ENCODE measurements around the gene COL26A1.
A peak's percentile ranks its signal among the peaks of the same experiment; 100 is the strongest.

COL26A1 gene

DNA sequence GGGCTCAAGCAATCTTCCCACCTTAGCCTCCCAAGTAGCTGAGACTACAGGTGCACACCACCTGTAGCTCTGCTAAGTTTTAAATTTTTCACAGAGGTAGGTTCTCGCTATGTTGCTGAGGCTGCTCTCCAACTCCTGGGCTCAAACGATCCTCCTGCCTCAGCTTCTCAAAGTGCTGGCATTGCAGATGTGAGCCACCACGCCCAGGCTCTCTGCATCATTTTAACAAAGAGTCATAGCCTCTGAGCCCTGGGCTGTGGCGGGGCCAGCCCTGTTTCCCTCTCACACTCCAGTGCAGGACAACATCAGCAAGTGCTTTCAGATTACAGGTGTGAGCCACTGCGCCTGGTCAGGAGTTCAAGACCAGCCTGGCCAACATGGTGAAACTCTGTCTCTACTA is 102.5 kb downstream of the COL26A1 start:
- no peak overlapping the region for H3K4me3 ChIP-seq (ENCODE audit: low read depth, low read length)

DNA sequence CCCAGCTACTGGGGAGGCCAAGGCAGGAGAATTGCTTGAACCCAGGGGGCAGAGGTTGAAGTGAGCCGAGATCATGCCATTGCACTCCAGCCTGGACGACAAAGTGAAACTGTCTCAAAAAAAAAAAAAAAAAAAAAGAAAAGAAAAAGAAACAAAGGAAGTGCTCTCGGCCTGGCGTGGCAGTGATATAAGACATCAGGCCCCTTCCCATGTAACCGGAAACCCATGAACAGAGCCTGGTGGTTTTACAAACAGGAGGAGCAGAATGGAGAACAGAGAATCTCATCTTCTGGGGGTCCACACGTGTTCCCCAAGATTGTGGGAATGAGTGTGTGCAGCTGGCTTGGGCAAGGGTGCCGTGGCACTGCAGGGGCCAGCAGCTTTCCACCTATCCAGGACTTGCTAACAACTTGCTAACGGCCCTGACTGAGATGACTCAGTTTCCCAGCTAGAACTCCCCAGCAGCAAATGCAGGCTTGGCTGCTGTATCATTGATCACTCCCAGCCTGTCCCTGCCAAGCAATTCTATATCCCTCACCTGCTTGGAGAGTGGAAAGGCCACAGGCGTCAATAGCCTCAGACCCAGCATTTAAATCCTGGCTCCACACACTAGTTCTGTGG is 103.0 kb downstream of the COL26A1 start:
- Histone ChIP-seq H3K79me2 (ENCODE audit: control insufficient read depth, insufficient read depth, low read length, poor library complexity) (no peaks in the 10 kb centered on the region), H2AFZ (ENCODE audit: insufficient read depth, low read length, poor library complexity) (no peak overlapping the region), H3K36me3 (ENCODE audit: control insufficient read depth in 1 of 2, insufficient read depth in 2 of 2, low read length in 2 of 2) (peaks cover 10 to 15% of the 10 kb centered on the region in 2 experiments), H3K14ac (ENCODE audit: low read length) (no peak overlapping the region), H2BK120ac (ENCODE audit: insufficient read depth, low read length, poor library complexity) (no peak overlapping the region), H3K79me1 (ENCODE audit: low read length) (no peaks in the 10 kb centered on the region), H3K9me3 (ENCODE audit: insufficient read depth, low read depth, low read length) (no peaks in the 10 kb centered on the region), H2AK5ac (ENCODE audit: low read length) (no peak overlapping the region), H4K91ac (ENCODE audit: low read depth, low read length) (peak overlapping the region; percentile 59), H3K4ac (ENCODE audit: low read depth, low read length) (no peak overlapping the region), H3K4me3 (ENCODE audit: low read depth, low read length) (no peak overlapping the region), H3K23ac (ENCODE audit: low read length) (no peak overlapping the region), H3K18ac (ENCODE audit: low read length) (peak overlapping the region; percentile 40), H3K4me2 (ENCODE audit: low read length) (no peak overlapping the region), H3K27ac (ENCODE audit: low read depth, low read length) (no peak overlapping the region), H3K4me1 (ENCODE audit: control insufficient read depth in 1 of 2, insufficient read depth in 2 of 2, low read length in 2 of 2) (peaks cover 3% of the 10 kb centered on the region in 2 experiments), H4K8ac (ENCODE audit: low read depth, low read length) (no peak overlapping the region), H2BK12ac (ENCODE audit: low read length) (peak overlapping the region; percentile 27), H2BK5ac (ENCODE audit: low read depth, low read length, poor library complexity) (no peak overlapping the region), H3K9ac (ENCODE audit: low read length) (peak overlapping the region; percentile 20), H3K27me3 (ENCODE audit: insufficient read depth, low read length) (no peaks in the 10 kb centered on the region), H4K12ac (ENCODE audit: low read depth, low read length) (no peak overlapping the region)
- no peak for DNase-seq
- WGBS (ENCODE audit: extremely low coverage, insufficient coverage, insufficient read length): no CpG with 5 or more reads among the region's 9 CpGs

More for the DNA sequence above, 102.5 kb downstream of the COL26A1 start:
- Histone ChIP-seq H2BK120ac (ENCODE audit: insufficient read depth, low read length, poor library complexity) (no peak overlapping the region), H3K27ac (ENCODE audit: low read depth, low read length) (no peak overlapping the region), H4K91ac (ENCODE audit: low read depth, low read length) (no peak overlapping the region), H3K27me3 (ENCODE audit: insufficient read depth, low read length) (no peaks in the 10 kb centered on the region), H2BK12ac (ENCODE audit: low read length) (no peak overlapping the region), H3K4me2 (ENCODE audit: low read length) (no peak overlapping the region), H4K12ac (ENCODE audit: low read depth, low read length) (no peak overlapping the region), H3K36me3 (ENCODE audit: control insufficient read depth in 1 of 2, insufficient read depth in 2 of 2, low read length in 2 of 2) (peaks cover 11 to 15% of the 10 kb centered on the region in 2 experiments), H3K79me1 (ENCODE audit: low read length) (no peaks in the 10 kb centered on the region), H2AK5ac (ENCODE audit: low read length) (no peak overlapping the region), H3K9ac (ENCODE audit: low read length) (no peak overlapping the region), H3K9me3 (ENCODE audit: insufficient read depth, low read depth, low read length) (no peaks in the 10 kb centered on the region), H4K8ac (ENCODE audit: low read depth, low read length) (peak overlapping the region; percentile 13), H3K23ac (ENCODE audit: low read length) (no peak overlapping the region), H3K4ac (ENCODE audit: low read depth, low read length) (no peak overlapping the region), H3K14ac (ENCODE audit: low read length) (no peak overlapping the region), H3K18ac (ENCODE audit: low read length) (no peak overlapping the region), H2AFZ (ENCODE audit: insufficient read depth, low read length, poor library complexity) (no peak overlapping the region), H2BK5ac (ENCODE audit: low read depth, low read length, poor library complexity) (no peak overlapping the region), H3K4me1 (ENCODE audit: control insufficient read depth in 1 of 2, insufficient read depth in 2 of 2, low read length in 2 of 2) (peaks cover 3% of the 10 kb centered on the region in 2 experiments), H3K79me2 (ENCODE audit: control insufficient read depth, insufficient read depth, low read length, poor library complexity) (no peaks in the 10 kb centered on the region)
- WGBS (ENCODE audit: extremely low coverage, insufficient coverage, insufficient read length): no CpG with 5 or more reads among the region's 5 CpGs
- no peak for DNase-seq

DNA sequence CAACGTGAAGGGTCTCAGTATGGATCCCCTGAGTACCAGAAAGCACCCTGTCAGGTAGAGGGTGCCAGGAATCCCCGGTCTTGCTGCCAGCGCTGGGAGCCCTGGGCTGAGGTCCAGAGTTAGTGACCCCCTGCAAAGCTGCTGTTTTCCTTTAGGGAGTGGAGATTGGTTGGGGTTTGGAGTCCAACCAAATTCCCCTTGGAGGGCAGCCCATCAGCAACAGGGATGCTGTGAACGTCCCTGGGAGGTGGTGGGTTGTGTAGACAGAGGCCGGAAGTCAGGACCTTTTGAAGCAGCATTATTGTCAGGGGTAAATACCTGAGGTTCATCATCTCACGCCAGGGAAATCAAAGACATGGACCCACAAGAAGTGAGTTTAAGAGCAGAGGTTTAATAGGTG is 104.2 kb downstream of the COL26A1 start:
- Histone ChIP-seq H3K4me2 (ENCODE audit: low read length) (no peak overlapping the region), H4K12ac (ENCODE audit: low read depth, low read length) (no peak overlapping the region), H2BK120ac (ENCODE audit: insufficient read depth, low read length, poor library complexity) (no peak overlapping the region), H2BK5ac (ENCODE audit: low read depth, low read length, poor library complexity) (no peak overlapping the region), H3K9me3 (ENCODE audit: insufficient read depth, low read depth, low read length) (no peaks in the 10 kb centered on the region), H2BK12ac (ENCODE audit: low read length) (no peak overlapping the region), H3K27me3 (ENCODE audit: insufficient read depth, low read length) (no peaks in the 10 kb centered on the region), H4K8ac (ENCODE audit: low read depth, low read length) (no peak overlapping the region), H3K4me3 (ENCODE audit: low read depth, low read length) (no peak overlapping the region), H3K9ac (ENCODE audit: low read length) (no peak overlapping the region), H4K91ac (ENCODE audit: low read depth, low read length) (no peak overlapping the region), H3K36me3 (ENCODE audit: control insufficient read depth in 1 of 2, insufficient read depth in 2 of 2, low read length in 2 of 2) (peaks cover 10 to 15% of the 10 kb centered on the region in 2 experiments), H3K4me1 (ENCODE audit: control insufficient read depth in 1 of 2, insufficient read depth in 2 of 2, low read length in 2 of 2) (peaks cover 3% of the 10 kb centered on the region in 2 experiments), H3K79me2 (ENCODE audit: control insufficient read depth, insufficient read depth, low read length, poor library complexity) (no peaks in the 10 kb centered on the region), H2AK5ac (ENCODE audit: low read length) (no peak overlapping the region), H3K14ac (ENCODE audit: low read length) (no peak overlapping the region), H3K4ac (ENCODE audit: low read depth, low read length) (no peak overlapping the region), H2AFZ (ENCODE audit: insufficient read depth, low read length, poor library complexity) (no peak overlapping the region), H3K18ac (ENCODE audit: low read length) (no peak overlapping the region), H3K27ac (ENCODE audit: low read depth, low read length) (no peak overlapping the region), H3K79me1 (ENCODE audit: low read length) (no peaks in the 10 kb centered on the region), H3K23ac (ENCODE audit: low read length) (no peak overlapping the region)
- no peak for DNase-seq
- no CpG with 5 or more reads among the region's 6 CpGs for WGBS (ENCODE audit: extremely low coverage, insufficient coverage, insufficient read length)

DNA sequence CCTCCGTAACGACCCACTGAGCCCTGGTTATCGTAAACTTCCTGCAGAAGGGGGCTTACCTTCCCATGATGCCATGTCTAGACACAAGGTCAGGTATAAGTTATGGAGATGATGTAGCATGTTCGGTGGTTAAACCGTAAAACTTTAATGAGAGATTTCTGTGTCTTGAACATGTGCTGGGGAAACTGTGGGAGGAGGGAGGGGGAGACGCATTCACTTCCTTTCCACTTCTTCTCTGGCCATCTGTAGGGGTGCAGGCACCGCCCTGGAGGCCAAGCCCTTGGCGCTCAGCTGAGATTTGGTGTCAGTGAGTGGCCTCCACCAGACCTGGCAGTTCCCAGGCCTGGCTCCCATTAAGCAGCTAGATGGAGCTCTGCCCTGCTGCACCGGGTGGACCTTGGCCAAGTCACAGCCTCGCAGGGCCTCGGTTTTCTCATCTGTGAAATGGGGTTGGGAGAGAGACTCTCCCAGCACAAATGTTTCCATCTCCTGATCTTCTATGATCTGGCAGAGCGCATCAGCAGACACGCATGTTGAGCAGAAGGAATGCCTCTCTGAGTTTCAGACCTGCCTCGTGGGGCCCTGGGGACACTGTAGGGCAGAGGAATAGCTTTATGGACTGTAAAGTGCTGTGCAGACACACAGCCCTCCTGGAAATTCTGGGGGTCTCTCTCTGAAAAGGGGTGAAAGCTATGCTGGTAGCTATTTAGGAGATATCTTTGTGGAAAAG is 106.0 kb downstream of the COL26A1 start:
- no peak overlapping the region for H4K12ac ChIP-seq (ENCODE audit: low read depth, low read length)
- no peak overlapping the region for H3K4ac ChIP-seq (ENCODE audit: low read depth, low read length)
- peaks cover 3% of the 10 kb centered on the region in 2 experiments for H3K4me1 ChIP-seq (ENCODE audit: control insufficient read depth in 1 of 2, insufficient read depth in 2 of 2, low read length in 2 of 2)
- no peak overlapping the region for H3K9ac ChIP-seq (ENCODE audit: low read length)
- no peak overlapping the region for H2AFZ ChIP-seq (ENCODE audit: insufficient read depth, low read length, poor library complexity)
- no peak for DNase-seq
- no peak overlapping the region for H4K91ac ChIP-seq (ENCODE audit: low read depth, low read length)
- H3K4me2 ChIP-seq (ENCODE audit: low read length): no peak overlapping the region
- no peak overlapping the region for H4K8ac ChIP-seq (ENCODE audit: low read depth, low read length)
- no peak overlapping the region for H2BK12ac ChIP-seq (ENCODE audit: low read length)
- no CpG with 5 or more reads among the region's 14 CpGs for WGBS (ENCODE audit: extremely low coverage, insufficient coverage, insufficient read length)
- no peak overlapping the region for H2BK5ac ChIP-seq (ENCODE audit: low read depth, low read length, poor library complexity)
- H2AK5ac ChIP-seq (ENCODE audit: low read length): no peak overlapping the region
- H3K27me3 ChIP-seq (ENCODE audit: insufficient read depth, low read length): no peaks in the 10 kb centered on the region
- no peaks in the 10 kb centered on the region for H3K79me2 ChIP-seq (ENCODE audit: control insufficient read depth, insufficient read depth, low read length, poor library complexity)
- H3K79me1 ChIP-seq (ENCODE audit: low read length): no peaks in the 10 kb centered on the region
- H3K36me3 ChIP-seq (ENCODE audit: control insufficient read depth in 1 of 2, insufficient read depth in 2 of 2, low read length in 2 of 2): peaks cover 13 to 17% of the 10 kb centered on the region in 2 experiments
- no peak overlapping the region for H2BK120ac ChIP-seq (ENCODE audit: insufficient read depth, low read length, poor library complexity)
- no peak overlapping the region for H3K4me3 ChIP-seq (ENCODE audit: low read depth, low read length)
- H3K27ac ChIP-seq (ENCODE audit: low read depth, low read length): no peak overlapping the region
- no peak overlapping the region for H3K14ac ChIP-seq (ENCODE audit: low read length)
- H3K18ac ChIP-seq (ENCODE audit: low read length): no peak overlapping the region
- H3K9me3 ChIP-seq (ENCODE audit: insufficient read depth, low read depth, low read length): no peaks in the 10 kb centered on the region
- H3K23ac ChIP-seq (ENCODE audit: low read length): no peak overlapping the region
